Hippocampal formation (tissue), 2 donors: ENCODE results near the gene CDH6.

Experiments used
- DNase-seq, 2 donors: peaks; one replicate each; lab custom pipeline; 2025; lab: John Stamatoyannopoulos, UW

CDH6 gene

DNA sequence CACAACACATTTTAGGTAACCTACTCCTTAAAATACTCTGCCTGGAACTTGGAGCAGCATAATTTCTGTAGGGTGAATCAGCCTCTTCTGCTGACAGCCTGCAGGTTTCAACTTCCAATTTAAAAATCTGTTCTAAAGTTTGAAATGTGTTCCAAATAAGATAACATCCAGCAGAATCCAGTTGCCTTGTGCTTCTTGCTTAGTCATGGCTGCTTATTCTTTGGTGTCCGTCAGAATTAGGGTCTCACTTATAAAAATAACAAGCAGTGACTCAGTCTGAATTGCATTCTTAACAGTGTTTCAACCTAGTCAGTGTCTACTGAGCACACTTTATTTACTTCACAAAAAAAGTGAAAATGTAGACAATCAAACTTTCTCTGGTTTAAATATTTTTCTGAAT, 3.7 kb downstream of the CDH6 start:
- no peak for DNase-seq

DNA sequence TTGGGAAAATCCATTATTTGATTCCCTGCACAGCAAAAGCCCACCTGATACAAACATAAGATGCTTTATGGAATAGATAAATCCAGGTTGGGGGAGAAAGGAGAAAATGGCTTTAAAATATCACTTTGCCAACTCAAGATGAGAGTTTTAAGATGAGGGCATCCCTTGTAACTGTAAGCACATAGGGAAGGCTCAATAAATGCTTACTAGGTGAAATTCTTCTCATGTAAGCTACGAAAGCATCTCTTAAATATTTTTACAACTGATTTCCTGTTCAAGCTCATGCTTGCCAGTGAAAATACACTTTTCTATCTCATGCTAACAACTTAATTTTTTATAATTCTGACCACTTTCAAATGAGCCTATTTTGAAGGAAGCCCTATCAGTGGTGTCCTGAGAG, 11.5 kb downstream of the CDH6 start:
- DNase-seq: no peak

DNA sequence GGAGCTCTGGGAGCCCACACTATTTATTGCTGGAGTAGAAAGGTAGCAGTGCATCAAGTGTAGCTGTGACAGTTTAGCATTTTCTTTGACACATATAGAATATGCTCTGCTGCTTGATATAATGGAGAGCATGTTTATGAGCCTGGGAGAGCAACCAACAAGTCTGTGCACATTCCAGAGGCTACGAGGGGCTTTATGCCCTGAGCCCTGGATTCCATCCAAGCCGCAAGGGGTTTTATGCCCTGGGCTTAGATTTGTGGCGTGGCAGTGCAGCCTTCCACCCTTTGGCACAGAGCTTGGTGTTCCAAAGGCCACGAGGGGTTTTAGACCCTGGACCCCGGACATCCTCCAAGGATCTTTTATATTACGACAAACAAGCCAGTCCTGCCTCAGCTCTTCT, 14.6 kb downstream of the CDH6 start:
- no peak for DNase-seq

DNA sequence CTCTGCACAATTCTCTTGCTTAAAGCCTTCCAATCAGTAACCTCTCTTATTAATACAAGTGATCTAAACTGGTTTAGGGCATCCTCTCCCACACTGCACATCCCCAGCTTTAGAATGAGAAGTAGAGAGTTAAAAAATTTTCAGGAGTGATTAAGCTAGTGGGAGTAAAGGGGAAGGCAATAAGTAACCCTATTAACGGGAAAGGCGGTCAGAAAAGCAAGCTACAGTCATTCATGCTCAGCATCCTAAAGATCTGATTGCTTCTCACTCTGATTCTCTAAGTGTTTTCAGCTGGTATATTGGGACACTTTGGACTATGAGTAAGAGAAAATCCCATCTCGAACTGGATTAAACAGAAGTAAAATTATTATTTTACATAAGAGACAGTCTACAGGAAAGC, 15.8 kb downstream of the CDH6 start:
- DNase-seq: no peak

DNA sequence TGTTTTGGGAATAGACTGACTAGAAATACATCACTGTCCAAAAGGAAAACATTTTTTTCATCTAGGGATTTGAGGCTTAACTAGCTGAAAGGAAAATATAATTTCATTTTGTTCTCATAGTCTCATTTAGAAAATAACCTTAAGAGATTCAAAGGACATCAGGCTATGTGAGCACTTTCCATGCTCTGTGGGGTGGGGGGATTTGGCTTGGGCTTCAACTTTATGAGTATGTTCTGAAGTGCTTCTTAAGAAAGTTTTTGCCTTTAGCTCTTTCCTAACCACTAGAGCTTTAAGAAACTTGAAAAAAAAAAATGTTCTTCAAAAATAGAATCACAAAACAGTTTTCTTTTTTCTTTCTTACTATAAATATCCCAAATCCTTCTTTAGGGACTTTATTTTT, 17.6 kb downstream of the CDH6 start:
- no peak for DNase-seq

DNA sequence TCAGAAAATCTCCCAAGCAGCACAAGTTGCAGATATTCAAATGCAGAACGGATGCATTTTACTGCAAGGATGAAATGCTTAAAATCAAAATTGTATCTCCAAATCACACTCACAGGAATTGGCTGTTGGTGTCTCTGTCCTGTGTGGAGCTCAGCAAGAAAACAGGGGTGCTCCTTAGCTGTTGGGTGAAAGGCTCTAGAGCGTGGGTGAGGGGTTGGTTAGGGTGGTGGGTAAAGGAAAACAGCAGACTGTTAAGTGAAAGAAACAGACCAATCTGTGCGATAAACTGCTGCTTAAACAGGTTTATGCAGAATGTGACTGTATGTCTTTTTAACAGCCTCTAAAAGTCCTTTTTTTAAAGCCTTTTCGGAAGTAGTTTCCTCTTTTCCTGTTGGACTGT, 19.8 kb downstream of the CDH6 start:
- no peak for DNase-seq

DNA sequence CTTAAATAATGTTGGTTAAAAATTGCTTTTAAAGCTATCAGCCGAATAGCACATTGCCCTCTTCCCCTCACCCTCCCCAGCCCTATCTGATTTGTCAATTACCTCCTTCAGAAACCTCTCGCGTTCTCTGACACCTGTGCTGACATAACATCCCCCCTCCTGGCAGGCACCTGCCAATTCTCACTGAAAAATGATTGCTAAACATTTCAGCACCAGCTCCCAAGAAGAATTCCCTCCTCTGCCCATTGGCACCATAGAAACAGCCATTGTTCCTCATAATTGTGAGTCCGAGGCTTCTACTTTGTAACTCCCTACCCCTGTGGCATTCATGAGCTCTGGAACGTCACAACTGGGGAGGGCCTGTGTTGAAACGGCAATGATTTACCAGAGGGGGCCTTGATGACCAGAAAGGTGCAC, 20.2 kb downstream of the CDH6 start:
- no peak for DNase-seq

DNA sequence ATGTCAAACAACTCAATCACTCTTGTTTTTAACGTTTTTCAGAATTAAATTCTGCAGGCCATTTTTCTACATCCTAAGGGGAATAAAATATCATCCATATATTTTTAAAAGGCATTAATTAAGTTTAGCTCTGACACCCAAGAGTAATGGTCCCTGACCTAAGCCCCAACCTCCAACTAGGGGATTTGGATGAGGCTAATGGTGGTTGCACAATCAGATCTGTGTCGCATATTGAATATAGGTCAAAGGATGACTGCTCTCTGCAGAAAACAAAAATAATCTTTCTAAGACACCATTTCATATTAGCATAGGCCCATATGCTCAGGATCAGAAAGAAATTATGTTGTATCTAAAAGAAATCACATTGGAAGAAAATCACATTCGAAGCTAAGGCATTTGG, 20.7 kb downstream of the CDH6 start:
- no peak for DNase-seq

DNA sequence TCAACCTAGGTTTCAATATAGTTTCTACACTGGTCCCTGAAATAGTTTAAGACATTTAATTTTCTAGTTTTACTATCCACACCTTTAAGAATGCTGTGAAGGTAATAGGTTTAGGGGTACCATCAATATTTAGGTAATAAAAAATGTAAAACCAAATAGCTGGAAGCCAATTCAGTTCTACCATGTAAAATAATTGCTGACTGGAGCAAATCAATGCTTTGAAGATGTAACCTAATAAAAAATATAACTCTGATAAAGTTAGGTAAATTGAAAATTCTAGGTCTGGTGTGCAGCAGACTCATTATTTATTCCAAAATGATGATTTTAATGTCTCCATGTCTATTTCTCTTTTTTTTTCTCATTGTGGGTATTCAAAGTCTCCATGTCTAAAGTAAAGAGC, 21.8 kb downstream of the CDH6 start:
- no peak for DNase-seq

DNA sequence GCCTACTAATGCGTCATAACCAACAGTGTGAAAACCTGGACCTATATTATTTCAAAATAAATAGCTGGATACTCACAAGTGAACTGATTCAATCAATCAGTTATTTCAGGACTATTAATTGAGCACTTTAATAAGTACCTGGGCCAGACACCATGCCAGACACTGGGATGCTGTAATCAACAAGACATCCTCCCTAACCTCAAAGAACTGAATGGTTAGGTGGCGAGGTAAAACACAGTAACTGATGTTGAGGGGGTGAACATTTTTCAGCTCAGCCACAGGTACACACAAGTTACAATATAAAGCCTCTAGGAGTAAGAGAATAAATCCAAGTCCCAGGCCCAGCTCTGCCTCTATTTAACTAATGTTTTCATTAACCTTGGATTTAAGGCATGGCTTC, 24.0 kb downstream of the CDH6 start:
- no peak for DNase-seq

DNA sequence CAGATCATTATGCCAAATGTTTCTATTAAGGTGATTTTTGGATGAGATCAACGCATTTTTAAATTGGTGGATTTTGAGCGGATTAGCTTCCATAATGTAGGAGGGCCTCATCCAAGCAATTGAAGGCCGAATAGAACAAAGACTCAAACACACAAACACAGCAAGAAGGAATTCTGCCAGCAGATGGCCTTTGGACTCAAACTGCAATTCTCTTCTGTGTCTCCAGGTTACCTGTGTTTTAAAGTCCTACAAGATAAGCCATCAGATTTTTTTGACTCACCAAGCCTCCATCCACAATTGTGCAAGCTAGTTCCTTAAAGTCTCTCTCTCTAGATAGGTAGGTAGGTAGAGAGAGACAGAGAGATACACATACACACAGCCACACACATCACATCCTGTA, 25.5 kb downstream of the CDH6 start:
- DNase-seq: no peak

DNA sequence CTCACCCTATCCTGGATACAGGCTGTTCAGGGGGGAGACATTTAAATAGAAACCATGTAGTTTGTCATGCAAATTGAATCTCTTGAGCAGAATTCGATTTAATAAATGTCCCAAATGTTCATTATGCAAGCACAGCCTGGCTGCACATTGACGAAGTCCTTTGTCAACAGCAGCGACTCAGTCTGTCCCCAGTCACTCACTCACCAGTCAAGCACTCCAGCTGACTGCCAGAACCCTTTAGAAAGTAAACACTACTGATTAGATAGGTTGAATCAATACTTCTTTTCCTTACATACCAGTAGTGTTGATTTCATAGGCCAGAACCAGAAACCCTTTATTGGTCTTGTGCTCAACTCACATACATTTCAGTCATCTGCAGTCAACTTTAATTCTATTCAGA, 27.5 kb downstream of the CDH6 start:
- no peak for DNase-seq

DNA sequence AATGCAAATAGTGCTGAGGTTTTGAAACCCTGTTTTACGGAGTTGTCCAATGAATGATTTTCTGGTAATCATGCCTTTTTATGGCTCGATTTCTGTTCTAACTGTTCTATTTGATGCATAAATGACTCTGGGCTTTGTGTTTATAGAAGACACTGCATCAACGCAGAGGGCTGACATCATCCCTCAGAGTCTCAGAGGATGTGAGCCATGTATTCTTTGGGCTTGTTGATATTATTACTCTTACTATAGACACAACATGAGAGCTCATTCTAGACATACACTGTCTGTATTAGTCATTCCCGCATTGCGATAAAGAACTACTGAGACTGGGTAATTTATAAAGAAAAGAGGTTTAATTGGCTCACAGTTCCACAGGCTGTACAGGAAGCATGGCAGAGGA, 31.6 kb downstream of the CDH6 start:
- DNase-seq: no peak

DNA sequence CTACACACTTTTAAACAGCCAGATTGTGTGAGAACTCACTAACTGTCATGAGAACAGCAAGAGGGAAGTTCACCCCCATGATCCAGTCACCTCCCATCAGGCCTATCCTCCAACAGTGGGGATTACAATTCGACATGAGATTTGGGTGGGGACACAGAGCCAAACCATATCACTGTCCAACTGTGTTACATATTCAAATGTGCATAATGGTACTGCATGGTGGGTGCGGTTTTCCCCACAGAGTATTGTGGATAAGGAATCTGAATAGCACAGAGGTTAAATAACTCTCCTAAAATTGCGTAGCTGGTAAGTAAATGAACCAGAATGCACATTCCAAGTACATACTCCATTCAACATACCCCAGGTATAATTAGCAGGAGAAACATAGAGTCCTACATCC, 32.1 kb downstream of the CDH6 start:
- DNase-seq: no peak

DNA sequence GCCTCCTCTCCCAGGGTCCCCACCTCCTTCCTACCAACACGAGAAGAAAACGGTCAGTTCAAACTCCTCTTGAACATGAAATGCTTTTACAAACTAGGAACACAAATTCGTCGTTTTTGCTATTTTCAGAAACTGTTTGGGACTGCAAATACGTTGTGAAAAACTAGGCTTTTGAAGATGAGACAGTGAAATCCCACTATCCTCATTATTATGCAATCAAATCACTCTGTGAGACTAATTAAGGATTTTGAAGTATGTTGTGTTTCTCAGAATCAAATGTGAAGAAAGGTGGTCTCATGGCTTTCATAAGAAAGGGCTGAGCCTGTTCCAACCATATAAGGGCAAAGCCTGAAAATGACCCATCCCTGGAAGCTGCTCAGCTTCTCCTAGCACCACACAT, 33.2 kb downstream of the CDH6 start:
- no peak for DNase-seq

DNA sequence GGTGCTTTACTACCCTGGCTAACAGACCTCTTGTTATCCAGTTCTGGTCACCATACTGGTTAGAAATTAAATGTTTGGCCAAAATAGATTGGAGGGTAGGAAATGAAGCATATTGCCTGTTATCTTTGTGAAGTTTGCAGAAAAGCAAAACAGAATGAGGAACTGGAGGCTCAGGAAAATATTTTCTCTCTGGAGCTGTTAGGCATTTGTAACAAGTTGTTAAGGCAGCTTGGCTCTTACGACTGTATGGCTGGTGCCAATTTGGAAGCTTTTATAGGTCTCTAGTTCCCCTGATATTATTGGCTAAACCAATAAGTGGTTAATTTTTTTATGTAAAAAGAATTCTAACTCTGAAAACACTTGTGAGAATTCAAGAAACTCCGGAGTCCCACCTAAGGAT, 35.8 kb downstream of the CDH6 start:
- no peak for DNase-seq

DNA sequence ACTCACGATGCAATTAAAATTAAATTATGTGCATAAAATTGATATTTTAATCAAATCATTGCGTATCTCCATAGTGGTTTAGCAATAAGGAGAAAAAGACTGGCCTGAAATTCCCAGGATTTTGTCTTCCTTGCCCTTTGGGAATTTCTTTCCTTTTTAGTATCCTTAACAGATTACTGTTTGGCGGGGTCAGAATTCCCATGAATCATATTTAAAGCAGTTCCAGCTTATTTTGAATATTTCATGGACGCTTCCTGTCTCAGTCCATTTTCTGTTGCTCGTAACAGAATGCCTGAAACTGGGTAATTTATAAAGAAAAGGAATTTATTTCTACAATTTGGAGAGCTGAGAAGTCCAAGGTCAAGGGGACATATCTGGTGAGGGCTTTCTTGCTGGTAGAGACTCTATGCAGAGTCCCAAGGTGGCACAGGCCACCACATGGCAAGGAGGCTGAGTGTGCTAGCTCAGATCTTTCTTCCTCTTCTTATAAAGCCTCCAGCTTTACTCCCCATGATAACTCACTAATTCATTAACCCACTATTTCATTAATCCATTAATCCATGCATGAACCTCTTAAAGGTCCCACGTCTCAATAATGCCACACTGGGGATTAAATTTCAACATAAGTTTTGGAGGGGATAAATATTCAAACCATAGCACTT, 37.8 kb downstream of the CDH6 start:
- no peak for DNase-seq

DNA sequence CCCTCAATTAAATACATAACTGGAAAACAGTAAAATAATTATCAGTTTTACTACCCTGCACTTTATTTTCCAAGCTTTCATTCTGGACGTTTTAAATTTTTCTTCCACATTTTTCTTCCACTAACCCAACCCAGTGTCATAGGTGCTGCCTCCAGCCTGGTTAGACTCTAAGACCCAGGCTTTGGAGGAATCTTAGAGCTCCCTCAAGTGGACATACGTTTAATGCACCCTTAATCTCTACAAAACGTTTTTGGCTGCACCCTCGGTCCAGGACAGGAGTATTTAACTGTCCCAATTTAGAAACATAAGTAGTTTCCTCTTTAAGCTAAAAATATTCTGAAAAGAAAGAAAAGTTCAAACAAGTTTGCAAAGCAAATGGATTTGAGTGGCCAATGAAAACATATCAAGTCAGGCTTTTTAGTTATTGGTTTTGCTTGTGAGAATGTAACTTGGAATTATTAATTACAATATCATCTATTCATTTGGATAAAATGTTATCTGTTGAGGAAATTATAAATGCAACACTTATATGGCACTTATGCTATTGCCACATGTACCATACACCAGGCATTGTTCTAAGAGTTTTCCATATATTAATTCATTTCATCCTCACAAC, 38.9 kb downstream of the CDH6 start:
- peak in 1 of 2 donors; percentile 39 for DNase-seq

DNA sequence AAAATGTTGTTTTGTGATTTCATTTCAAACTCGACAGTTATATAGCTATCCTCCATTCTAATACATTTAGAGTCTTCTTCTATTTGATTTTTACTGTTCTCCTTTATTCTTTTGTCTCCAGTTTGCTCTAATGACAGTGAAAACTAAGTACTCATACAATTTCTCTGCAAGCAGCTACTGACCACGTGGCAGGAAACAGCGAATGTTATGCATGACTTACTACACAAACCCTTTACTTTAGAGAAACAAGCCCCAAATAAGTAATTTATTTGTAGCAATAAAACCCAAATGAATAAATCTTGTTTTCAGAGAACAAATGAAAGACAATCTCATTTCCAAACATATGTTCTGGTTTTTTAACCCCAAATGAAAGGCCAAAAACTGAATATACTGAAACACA, 41.9 kb downstream of the CDH6 start:
- no peak for DNase-seq

DNA sequence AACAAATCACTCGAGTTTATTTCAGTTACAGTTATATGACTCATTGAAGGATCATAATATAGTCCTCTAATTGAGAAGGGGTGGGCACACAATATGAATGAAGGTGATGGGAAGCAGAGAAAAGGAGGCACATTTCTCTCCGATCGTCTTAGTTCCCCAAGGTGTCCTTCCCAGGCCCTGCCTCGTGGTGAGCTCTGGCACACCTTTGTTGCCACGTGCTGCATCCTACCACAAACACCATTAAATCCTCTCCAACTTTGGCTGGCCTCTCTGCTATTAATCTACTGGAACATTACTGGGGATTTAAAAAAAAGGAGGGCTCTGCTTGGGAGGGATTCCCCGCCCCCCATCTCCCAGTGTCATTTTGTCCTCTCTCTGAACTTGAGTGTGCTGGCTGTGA, 42.9 kb downstream of the CDH6 start:
- no peak for DNase-seq

DNA sequence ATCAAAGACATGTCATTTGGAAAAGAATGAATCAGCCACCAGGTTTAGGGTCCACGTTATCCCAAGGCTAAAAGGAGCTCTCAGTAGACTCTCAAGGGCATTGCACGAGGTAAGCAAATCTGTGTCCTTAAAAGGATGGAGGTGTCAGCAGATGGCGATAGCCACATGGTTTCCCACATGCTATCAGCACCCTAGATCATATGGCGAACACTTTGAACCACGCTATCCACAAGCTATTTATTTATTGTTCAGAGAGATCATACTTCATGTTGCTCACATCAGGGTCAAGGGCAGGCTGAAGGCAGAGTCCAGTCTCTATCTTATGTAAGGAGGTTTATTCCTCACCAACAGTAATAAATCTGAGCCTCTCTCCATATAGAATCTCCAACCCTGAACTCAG, 43.7 kb downstream of the CDH6 start:
- no peak for DNase-seq

DNA sequence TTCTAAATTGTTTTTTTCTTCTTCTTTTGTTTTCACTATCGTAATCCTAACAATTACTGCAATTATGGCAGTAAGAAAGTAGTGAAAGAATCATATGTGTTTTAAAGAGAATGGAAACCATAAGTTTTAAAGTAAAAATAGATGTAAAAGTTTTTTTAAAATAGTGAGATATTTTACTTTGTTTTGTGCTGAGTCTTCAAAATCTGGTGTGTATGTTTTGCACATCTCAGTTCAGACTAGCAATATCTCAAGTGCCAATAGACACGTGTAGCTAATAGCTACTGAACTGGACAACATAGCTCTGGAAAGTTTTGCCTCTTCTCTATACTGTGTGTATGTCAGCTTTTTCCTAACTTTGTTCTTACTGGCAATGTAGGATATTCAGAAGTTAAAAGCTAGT, 45.0 kb downstream of the CDH6 start:
- DNase-seq: no peak

DNA sequence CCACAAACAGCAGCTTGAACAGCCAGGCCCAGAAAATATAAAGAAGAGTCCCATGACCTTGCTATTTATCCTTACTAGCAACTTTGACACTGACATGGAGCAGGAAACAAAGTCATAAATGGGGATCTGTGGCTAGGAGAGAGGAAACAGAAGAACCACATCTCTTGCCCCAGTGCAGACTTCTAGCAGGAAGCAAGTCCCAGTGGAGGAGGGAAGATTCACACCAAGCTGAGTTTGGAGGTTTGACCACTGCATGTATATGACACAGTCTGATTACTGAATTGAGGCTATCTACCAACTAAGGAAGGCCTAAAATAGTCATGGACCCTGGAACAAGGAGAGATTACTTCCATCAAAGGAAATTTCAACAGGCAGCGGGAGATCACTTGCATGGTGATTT, 51.4 kb downstream of the CDH6 start:
- no peak for DNase-seq

DNA sequence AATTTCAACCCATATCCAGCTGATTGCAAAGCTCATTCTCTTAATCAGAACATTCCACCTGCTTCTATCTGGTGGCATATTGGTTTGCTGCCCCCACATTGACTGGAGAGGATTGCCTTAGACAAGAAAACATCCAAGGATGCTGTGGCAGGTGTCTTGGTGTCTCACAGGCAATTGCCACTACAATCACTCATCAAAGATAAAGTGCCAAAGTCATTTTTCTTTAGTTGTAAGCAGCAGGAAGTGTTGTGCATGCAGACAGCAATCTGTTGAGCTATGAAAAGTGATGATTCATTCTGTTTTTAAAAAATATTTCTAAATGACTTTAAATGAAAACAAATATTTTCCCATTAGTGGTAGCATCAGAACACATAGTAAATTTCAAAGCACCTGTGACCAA, 53.9 kb downstream of the CDH6 start:
- no peak for DNase-seq
